HEK293T (cell line): ENCODE results near the gene EGFR.

Experiments
- BHLHE40 ChIP-seq: fragments of 450-650 bp; IDR thresholded peaks from 2 replicates; pipeline ENCODE4 v1.6.1; 2016; ENCODE audit warnings: mild to moderate bottlenecking, moderate library complexity, borderline replicate concordance
- FOXA1 ChIP-seq: fragments of 450-650 bp; IDR thresholded peaks from 2 replicates; pipeline ENCODE4 v1.6.1; 2016; ENCODE audit warnings: mild to moderate bottlenecking
- FOXM1 ChIP-seq: fragments of 450-650 bp; IDR thresholded peaks from 2 replicates; pipeline ENCODE4 v1.6.1; 2017; ENCODE audit warnings: mild to moderate bottlenecking, borderline replicate concordance
- NFRKB ChIP-seq: fragments of 450-650 bp; IDR thresholded peaks from 2 replicates; pipeline ENCODE4 v1.6.1; 2016; ENCODE audit warnings: mild to moderate bottlenecking, moderate library complexity
- SUZ12 ChIP-seq: fragments of 450-650 bp; IDR thresholded peaks from 2 replicates; pipeline ENCODE4 v1.6.1; 2016; ENCODE audit warnings: mild to moderate bottlenecking
- TF ChIP-seq, protein P1 (sequence below): fragments of 450-650 bp; IDR thresholded peaks from 2 replicates; pipeline ENCODE4 v1.6.1; 2016

DNA sequence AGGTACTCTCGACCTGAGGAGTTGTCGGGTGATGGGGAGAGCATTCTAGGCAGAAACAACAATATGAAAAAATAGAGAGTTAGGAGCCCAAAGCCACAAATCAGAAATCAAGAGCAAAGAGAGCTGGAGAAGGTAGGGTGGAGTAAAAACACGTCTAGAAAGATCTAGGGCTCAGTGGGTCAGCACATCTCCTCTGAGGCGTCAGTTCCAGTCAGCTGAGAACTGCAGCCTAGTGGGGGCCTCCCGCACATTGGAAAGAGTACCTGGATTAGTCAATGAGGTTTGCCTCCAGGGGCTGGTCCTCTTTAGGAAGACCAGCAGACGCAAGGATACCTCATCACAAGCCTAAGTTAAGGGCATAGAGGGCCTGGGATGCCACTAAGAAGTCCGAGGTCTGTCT is 233.1 kb downstream of the EGFR start:
- TF ChIP-seq FOXM1 (no peak), NFRKB (no peak), SUZ12 (no peak), BHLHE40 (no peak), FOXA1 (no peak)
- TF ChIP-seq, protein P1, sequence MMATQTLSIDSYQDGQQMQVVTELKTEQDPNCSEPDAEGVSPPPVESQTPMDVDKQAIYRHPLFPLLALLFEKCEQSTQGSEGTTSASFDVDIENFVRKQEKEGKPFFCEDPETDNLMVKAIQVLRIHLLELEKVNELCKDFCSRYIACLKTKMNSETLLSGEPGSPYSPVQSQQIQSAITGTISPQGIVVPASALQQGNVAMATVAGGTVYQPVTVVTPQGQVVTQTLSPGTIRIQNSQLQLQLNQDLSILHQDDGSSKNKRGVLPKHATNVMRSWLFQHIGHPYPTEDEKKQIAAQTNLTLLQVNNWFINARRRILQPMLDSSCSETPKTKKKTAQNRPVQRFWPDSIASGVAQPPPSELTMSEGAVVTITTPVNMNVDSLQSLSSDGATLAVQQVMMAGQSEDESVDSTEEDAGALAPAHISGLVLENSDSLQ: no peak
